OCI-LY3 (cell line): ENCODE results near the gene CTRL.

ENCODE experiments used
- EZH2phosphoT487 ChIP-seq: fragments of 200-600 bp; shearing (Covaris generic); IDR thresholded peaks from 2 replicates; pipeline ENCODE4 v1.6.1; 2018; ENCODE audit warnings: antibody characterized with exemption, mixed run types, low read depth
- TF ChIP-seq, protein P1 (sequence below): fragments of 200-600, 300-600 bp; sonication (generic); IDR thresholded peaks from 2 replicates; pipeline ENCODE4 v1.5.1; 2014; ENCODE audit warnings: antibody characterized with exemption, low read length, low read depth

DNA sequence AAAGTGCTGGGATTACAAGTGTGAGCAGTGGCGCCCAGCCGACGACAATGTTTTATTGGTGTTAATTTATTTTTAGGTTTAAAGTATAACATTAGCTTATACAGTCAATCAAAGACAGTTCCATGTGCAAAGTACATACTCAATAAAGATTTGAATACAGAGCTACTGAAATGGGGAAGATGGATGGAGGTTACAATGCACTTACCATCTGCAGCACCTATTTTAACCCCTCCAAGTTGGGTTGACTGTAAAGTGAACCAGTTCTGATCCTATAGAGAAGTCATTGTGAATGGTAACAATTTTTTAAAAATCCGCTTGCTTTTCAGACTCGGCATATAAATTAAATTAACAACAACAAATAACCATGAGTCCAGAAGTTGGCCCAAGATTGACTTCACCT, 39.3 kb downstream of the CTRL start:
- TF ChIP-seq, protein P1, sequence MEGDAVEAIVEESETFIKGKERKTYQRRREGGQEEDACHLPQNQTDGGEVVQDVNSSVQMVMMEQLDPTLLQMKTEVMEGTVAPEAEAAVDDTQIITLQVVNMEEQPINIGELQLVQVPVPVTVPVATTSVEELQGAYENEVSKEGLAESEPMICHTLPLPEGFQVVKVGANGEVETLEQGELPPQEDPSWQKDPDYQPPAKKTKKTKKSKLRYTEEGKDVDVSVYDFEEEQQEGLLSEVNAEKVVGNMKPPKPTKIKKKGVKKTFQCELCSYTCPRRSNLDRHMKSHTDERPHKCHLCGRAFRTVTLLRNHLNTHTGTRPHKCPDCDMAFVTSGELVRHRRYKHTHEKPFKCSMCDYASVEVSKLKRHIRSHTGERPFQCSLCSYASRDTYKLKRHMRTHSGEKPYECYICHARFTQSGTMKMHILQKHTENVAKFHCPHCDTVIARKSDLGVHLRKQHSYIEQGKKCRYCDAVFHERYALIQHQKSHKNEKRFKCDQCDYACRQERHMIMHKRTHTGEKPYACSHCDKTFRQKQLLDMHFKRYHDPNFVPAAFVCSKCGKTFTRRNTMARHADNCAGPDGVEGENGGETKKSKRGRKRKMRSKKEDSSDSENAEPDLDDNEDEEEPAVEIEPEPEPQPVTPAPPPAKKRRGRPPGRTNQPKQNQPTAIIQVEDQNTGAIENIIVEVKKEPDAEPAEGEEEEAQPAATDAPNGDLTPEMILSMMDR: no peak
- TF ChIP-seq EZH2phosphoT487: no peak
